Pancreas (tissue), 10 donors: Measurements from ENCODE around the gene OXSR1. TPM values are rescaled to one million over a fixed set of nuclear protein-coding genes. Genes with fewer than 3 reads are reported as not detected.

Experiments
- ATAC-seq, 4 donors: fragments of 200-7000 bp; cut with Tn5 transposase; one replicate each; pipeline versions ENCODE4 v1.8.0 to v1.9.1; 2020; ENCODE audit warnings: mild to moderate bottlenecking in 4 of 4, moderate library complexity in 4 of 4
- DNase-seq, 6 donors: peaks; one replicate each; pipeline ENCODE4 v3.0.0-alpha.2; 2020
- FAIRE-seq: peaks from 2 replicates; lab custom pipeline; 2012; peaks lifted over from hg19 to GRCh38; lab: Jason Lieb, UNC
- H3K27ac ChIP-seq, 4 donors: fragments of 200-600 bp; sonication (generic); 1 replicate in 3 of 4; 2 replicates in 1 of 4; pipeline versions ENCODE4 v1.5.0 to v1.8.0; 2020
- H3K27me3 ChIP-seq, 4 donors: fragments of 200-600 bp; one replicate each; pipeline ENCODE4 v1.8.0; 2021
- H3K36me3 ChIP-seq, 3 donors: fragments of 200-600 bp; sonication (generic) in 1 of 3; one replicate each; pipeline versions ENCODE4 v1.5.0 to v1.8.0; 2020 to 2021
- H3K4me1 ChIP-seq, 3 donors: fragments of 200-600 bp; one replicate each; pipeline ENCODE4 v1.8.0; 2021
- H3K4me3 ChIP-seq, 4 donors: fragments of 200-600 bp; sonication (generic) in 2 of 4; one replicate each; pipeline versions ENCODE4 v1.5.0 to v1.8.0; 2020 to 2021
- H3K9me3 ChIP-seq, 4 donors: fragments of 200-600 bp; one replicate each; pipeline ENCODE4 v1.8.0; 2021
- WGBS, 2 donors: extraction: QIAGEN DNeasy Blood & Tissue Kit; methylation state at CpG; one replicate each; pipeline ENCODE4 v1.1.7; 2013; 5-methylcytosine and 5-hydroxymethylcytosine counted together
- intact Hi-C, 3 donors: fragments of 100-400 bp; cut with DNase I; formaldehyde crosslinking; loops; one replicate each; pipeline versions ENCODE4 v1.11.1 to v1.14.2; 2022
- polyA plus RNA-seq, 2 donors: library from polyadenylated mRNA; stranded (reverse); fragments of 200-250 nt; gene quantifications; one replicate each; pipeline ENCODE4 v1.2.3, GENCODE V29; 2013
- total RNA-seq, 6 donors: library from RNA; stranded (reverse); fragmentation: NEBNext Ultra II Directional in 4 of 6; extraction: Animal tissue kit (Norgen Biotek cat#: 25700) in 4 of 6; gene quantifications; one replicate each; pipeline versions ENCODE4 v1.2.1 to v1.2.4, GENCODE V29; 2021 to 2023
- TF ChIP-seq, protein P1 (sequence below), 4 donors: fragments of 200-600 bp; sonication (generic) in 3 of 4; IDR thresholded peaks; one replicate each; pipeline versions ENCODE4 v1.5.0 to v1.8.0; 2021; ENCODE audit warnings: antibody characterized with exemption in 4 of 4
- donor health status: healthy with polysubstance abuse.
- donor health status: DM: no; HTN: no; CAD: no; lungs with moderate emphysema.
- donor health status: DM: no; HTN: no; CAD: no.
- donor health status: control.
- donor health status: control.
- donor health status: Bipolar disorder and iron deficiency.
- donor health status: DM: yes; HTN: yes; CAD: no.
- donor health status: DM: no; HTN: no; CAD: no.
- donor health status: DM: no; HTN: no; CAD: no.
- donor health status: DM: yes; HTN: yes; CAD: no.

The OXSR1 gene
- total and polyA plus RNA-seq, 8 donors: 6.3 to 16.0 (median 10.4) TPM

DNA sequence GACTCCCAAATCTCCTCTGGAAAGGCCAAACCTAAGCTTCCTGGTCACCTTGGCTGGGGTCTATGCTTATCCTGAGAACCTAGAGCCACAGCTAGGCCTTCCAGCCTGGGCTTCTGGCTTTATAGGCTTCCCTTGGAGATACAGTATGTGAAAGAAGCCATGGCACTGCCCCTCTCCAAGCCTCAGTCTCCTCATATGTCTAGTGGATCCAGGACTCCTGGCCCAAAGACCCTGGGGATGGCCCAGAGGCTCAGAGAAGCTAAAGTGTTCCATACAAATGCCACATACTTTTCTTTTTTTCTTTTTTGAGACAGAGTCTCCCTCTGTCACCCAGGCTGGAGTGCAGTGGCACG, 37.1 kb upstream of the OXSR1 start:
- intact Hi-C loops: no loop called here
- 93 to 100% methylated on average over 1 of the region's 1 CpG for WGBS, 2 donors
- H3K36me3 ChIP-seq: peaks cover 0 to 80% (median 60%) of the 10 kb centered on the region in 3 donors
- DNase-seq (no peak), FAIRE-seq (no peak), ATAC-seq (no peak)
- H3K27ac ChIP-seq: no peak overlapping the region
- no peaks in the 10 kb centered on the region for H3K9me3 ChIP-seq
- H3K4me1 ChIP-seq: peaks cover 0 to 10% (median 6%) of the 10 kb centered on the region in 3 donors
- H3K27me3 ChIP-seq: no peaks in the 10 kb centered on the region
- TF ChIP-seq, protein P1, sequence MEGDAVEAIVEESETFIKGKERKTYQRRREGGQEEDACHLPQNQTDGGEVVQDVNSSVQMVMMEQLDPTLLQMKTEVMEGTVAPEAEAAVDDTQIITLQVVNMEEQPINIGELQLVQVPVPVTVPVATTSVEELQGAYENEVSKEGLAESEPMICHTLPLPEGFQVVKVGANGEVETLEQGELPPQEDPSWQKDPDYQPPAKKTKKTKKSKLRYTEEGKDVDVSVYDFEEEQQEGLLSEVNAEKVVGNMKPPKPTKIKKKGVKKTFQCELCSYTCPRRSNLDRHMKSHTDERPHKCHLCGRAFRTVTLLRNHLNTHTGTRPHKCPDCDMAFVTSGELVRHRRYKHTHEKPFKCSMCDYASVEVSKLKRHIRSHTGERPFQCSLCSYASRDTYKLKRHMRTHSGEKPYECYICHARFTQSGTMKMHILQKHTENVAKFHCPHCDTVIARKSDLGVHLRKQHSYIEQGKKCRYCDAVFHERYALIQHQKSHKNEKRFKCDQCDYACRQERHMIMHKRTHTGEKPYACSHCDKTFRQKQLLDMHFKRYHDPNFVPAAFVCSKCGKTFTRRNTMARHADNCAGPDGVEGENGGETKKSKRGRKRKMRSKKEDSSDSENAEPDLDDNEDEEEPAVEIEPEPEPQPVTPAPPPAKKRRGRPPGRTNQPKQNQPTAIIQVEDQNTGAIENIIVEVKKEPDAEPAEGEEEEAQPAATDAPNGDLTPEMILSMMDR (IDR thresholded peaks at IDR 0.05): no peak
- no peak overlapping the region for H3K4me3 ChIP-seq

DNA sequence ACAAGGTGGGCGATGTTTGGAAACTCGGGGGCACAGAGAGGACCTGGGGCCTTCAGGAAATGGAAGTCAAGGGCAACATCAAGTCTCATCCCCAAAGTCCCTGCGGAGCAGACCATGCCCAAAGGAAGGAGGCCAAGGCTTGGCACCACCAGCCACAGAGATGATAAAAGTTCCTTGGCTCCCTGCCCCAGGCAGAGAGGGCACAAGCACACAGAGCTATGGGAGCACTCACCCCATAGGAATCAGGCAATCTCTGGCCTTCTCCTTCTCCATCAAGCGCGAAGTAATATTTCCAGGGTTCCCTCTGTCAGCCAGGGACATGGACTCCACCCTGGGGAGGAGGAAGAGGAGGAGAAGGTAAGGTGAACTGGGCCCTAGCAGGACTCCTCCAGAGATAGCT, 36.3 kb upstream of the OXSR1 start:
- H3K27ac ChIP-seq: no peak overlapping the region
- no peak overlapping the region for H3K4me3 ChIP-seq
- WGBS, 2 donors: 84 to 88% methylated on average over 5 of the region's 5 CpGs
- no peaks in the 10 kb centered on the region for H3K9me3 ChIP-seq
- TF ChIP-seq, protein P1 (IDR thresholded peaks at IDR 0.05): no peak
- peaks cover 7 to 16% (median 10%) of the 10 kb centered on the region in 3 donors for H3K4me1 ChIP-seq
- FAIRE-seq (no peak), ATAC-seq (no peak), DNase-seq (peak in 2 of 6 donors; percentile 1 to 10)
- intact Hi-C loops: no loop called here
- H3K36me3 ChIP-seq: peaks cover 0 to 77% (median 57%) of the 10 kb centered on the region in 3 donors
- H3K27me3 ChIP-seq: no peaks in the 10 kb centered on the region

DNA sequence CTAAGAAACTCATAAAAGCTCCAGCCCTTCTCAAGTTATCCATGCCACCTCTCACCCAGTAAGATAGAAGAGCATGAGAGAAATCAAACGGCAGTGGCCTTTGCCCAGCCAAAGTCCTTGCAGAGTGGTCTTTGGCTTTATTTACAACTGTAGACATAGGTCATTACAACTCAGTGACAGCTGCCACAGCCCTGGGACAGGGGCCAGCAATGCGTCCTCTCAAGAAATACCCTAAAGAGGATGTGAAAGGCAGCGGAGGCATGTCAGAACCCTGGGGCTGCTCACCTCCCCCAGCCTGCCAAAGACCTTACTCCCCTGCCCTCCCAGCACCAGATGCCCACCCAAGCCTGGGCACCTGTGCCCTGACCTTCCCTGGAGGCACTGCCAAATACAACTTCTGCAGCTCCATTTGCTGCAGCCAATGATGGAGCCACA, 34.7 kb upstream of the OXSR1 start:
- intact Hi-C loops: no loop called here
- FAIRE-seq: no peak
- peak in 1 of 6 donors; percentile 3 for DNase-seq
- no peak for ATAC-seq
- H3K36me3 ChIP-seq: peaks cover 0 to 65% (median 47%) of the 10 kb centered on the region in 3 donors
- 66 to 69% methylated on average over 3 of the region's 3 CpGs for WGBS, 2 donors
- TF ChIP-seq, protein P1 (IDR thresholded peaks at IDR 0.05): no peak
- no peak overlapping the region for H3K27ac ChIP-seq
- no peaks in the 10 kb centered on the region for H3K9me3 ChIP-seq
- no peak overlapping the region for H3K4me3 ChIP-seq
- H3K27me3 ChIP-seq: no peaks in the 10 kb centered on the region
- H3K4me1 ChIP-seq: peaks cover 22 to 32% (median 26%) of the 10 kb centered on the region in 3 donors

DNA sequence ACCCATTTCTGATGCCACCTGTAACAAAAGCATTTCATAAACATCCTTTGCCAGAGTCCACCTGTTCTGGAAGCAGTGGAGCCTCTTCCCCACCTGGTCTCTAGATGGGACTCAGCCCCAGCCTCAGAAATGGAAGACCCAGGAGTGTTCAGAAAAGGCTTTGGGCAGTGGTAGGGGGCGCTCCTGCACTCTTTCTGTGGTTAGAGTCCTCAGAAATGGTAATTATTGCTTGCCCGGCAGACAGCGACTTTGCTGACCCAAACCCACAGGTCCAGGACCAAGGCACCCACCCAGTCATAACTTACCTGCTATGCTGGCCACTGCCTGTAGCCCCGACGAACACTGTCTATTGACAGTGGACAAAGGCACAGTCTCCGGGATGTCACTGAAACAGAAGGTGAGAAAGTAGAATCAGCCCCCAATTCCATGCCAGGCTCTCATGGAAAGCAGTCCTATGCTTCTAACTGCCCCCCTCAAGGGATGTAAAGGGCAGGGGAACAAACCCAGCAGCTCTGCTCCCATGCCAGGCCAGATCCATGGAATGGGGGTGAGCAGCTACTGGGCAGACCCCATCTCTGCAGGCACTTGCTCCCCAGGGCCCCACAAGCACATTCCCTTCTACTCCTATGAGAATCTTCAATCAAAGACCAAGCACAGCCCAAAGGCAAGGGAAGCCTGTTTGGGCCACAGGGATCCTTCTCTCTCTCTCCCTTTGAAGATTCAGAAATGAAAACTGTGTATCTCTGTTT, 33.5 kb upstream of the OXSR1 start:
- Histone ChIP-seq H3K4me1 (peaks cover 25 to 34% (median 28%) of the 10 kb centered on the region in 3 donors), H3K9me3 (no peaks in the 10 kb centered on the region), H3K27ac (peak overlapping the region in 2 of 4 donors; percentile 50 to 72), H3K36me3 (peaks cover 0 to 54% (median 36%) of the 10 kb centered on the region in 3 donors), H3K4me3 (no peak overlapping the region), H3K27me3 (no peaks in the 10 kb centered on the region)
- no peak for FAIRE-seq
- peak in 1 of 6 donors; percentile 20 for DNase-seq
- intact Hi-C loops: no loop called here
- TF ChIP-seq, protein P1 (IDR thresholded peaks at IDR 0.05): no peak
- 75 to 76% methylated on average over 6 of the region's 6 CpGs for WGBS, 2 donors
- ATAC-seq: no peak

DNA sequence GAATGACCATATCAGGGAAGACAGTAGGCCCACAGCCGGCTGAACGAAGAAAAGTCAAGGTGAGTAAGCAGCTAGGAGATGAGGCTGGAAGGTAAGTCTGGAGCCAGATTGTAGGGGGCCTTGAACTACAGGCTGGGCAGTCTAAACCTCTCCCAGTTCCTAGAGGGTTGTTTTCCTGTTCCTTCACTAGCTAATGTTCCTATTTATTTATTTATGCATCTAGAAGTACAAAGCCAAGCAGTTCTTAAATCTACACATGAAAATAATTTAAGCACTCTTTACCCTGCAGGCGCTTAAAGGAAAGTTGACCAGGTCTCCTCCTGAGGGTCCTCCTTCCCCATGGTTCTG, 32.2 kb upstream of the OXSR1 start:
- H3K27me3 ChIP-seq: no peaks in the 10 kb centered on the region
- peaks cover 25 to 38% (median 34%) of the 10 kb centered on the region in 3 donors for H3K4me1 ChIP-seq
- H3K36me3 ChIP-seq: peaks cover 0 to 40% (median 22%) of the 10 kb centered on the region in 3 donors
- H3K9me3 ChIP-seq: no peaks in the 10 kb centered on the region
- ATAC-seq: no peak
- WGBS, 2 donors: 34 to 51% methylated on average over 3 of the region's 3 CpGs
- no peak for DNase-seq
- no peak for FAIRE-seq
- TF ChIP-seq, protein P1 (IDR thresholded peaks at IDR 0.05): no peak
- H3K27ac ChIP-seq: peak overlapping the region; percentile 34 to 76 (median 61)
- intact Hi-C loops: no loop called here
- no peak overlapping the region for H3K4me3 ChIP-seq
